Measurements from ENCODE around the gene IQSEC1. TPM values are rescaled to one million over a fixed set of nuclear protein-coding genes. Genes with fewer than 3 reads are reported as not detected.
A peak's percentile ranks its signal among the peaks of the same experiment; 100 is the strongest.

The IQSEC1 gene
- total RNA-seq, 1 donor from 2014 or later: 60.2 TPM

DNA sequence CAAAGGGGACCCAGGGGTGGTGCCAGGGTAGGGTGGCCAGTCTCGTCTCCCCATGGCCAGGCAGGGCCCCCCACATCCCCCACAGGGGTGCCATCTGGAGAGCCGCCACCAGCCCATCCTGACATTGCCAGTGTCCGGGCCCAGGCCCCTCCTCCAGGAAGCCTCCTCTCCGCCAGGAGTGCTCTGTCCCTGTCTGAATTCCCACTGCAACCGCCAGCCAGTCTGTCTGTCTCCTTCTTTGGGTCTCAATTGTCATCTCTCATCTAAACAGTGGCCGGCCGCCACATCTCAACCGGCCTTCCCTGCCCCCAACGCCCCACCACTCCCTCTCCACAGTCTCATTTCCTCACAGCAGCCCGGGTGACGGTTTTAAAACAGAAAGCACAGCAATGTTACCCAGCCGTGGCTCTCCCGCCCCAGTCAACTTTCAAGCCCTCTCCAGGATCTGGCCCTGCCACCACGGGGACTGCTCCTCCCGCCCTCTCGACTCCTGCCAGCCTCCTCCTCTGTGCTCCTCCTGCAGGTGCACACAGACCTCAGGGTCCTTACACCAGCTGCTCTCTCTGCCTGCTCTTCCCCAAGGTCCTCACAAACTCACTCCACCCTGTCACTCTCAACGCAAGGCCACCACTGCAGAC is 57.0 kb downstream of the IQSEC1 start:
- DNase-seq: no peak

DNA sequence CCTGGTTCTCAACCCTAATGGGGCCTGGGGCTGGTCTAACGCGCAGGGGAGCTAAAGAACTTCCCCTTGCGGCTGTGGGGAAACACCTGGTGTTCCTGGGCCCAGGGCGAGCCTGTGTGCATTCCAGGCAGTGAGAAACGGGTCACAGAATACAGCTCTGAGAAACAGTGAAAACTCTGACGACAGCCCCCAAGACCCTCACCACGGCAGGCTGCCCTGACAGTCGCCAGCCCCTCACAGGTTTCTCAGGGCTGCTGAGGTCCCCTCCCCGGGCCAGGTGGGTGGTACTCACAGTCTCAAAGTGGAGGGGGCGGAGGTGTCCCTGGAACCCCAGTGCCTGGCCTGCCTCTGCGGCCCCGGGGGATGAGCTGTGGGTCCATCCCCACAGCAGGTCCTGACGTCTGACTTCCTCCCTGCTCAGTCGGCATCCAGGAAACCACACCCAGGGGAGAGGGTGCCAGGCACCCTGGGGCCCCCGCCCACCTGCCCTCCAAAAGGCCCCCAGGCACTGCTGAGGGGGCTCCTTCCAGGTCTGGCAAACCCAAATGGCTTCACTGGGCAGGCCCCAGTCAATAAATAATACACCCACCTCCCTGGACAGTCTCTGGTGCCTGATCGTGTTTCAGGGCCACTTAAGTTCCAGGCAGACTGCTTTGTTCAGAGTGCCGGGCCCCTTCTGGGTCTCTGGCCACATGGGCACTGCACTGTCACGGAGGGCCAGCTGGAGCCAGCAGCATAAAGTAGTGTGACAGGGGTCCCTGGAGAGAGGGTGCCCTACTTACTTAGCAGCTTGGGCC is 57.7 kb downstream of the IQSEC1 start:
- no peak for DNase-seq

DNA sequence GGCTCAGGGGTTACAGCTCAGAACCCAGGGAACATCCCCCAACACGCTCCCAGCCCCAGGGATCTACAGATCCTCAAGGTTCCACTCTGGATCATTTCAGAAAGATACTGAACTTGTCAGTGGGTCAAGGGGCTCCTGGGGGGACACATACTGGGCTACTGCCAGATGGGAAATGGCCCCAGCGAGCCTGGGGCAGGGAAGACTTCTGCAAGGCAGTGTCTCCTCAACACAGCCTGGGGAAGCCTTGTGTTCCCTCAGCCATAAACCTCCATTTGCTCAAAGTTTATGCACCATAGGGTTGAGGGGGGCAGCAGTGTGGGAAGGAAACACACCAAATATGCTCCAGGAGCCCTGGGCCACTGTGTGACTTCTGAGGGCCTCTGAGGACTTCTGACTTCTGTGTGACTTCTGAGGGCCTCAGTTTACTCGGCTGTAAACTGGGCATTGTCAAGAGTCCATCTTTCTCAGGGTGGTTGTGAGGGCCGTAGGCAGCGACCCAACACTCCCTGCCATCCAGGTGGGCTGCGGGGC is 58.4 kb downstream of the IQSEC1 start:
- DNase-seq: no peak

DNA sequence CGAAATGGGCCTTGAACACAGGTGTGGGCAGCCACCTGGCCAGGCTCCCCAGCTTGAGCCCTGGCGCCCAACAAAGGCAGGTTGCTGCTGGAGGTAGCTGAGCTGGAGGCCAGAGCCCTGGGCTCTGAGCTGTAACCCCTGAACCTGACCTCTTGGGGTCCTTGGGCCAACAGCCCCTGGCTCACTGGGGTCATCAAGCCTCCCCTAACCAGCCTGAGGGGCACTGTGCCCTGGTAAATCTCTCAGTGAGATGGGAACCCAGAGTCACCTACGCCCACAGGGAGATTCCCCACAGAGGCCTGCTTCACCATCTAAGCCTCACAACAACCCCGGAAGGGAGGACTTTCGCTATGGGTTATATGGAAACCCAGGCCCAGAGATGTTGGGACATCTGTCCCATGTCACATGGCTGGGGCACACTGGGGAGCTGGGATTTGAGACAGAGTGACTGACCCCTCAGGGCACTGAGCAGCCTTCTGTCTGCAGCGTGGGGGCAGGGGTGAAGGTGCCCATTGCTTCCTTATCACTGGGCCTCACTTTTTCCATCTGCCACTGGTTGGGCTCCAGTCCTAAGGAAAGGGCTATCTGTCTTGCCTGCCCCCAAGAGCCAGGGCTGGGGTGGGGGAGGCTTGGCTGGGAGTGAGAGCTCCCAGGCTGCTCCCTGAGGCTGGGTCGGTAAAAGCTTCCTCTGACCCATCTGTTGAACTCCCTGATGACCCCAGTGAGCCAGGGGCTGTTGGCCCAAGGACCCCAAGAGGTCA is 59.1 kb downstream of the IQSEC1 start:
- DNase-seq: no peak

DNA sequence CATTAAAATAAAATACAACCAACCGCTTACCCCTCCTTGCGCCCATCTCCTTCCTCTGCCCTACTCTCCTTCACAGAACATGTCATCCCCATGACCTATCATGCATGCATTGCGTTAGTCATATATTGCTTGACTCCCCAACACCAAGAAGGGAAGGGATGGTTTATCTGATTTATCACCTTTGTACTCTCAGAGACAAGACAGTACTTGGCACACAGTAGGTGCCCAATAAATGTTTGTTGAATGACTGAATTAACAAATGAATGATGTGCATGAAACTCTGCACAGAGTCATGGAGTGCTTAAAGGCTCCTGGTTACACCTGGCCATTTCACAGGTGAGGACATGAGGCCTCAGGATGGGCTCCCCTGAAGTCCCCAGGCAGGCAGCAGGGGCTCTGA is 59.7 kb downstream of the IQSEC1 start:
- no peak for DNase-seq

DNA sequence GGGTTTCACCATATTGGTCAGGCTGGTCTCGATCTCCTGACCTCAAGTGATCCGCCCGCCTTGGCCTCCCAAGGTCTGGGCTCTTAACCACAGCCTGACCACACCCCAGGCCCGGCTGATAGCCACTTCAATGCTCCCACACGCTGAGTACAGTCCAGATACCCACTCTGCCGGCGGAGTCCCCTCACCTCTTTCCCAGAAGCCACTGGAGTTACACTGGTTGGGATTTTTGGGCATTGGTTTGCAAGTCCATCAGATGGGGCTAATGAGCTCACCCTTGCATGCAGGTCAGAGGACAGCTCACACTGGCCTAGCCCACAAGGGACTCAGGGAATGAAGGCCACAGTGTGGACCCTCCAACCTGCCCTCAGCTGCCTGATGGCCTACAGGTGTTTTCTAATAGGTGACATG is 60.1 kb downstream of the IQSEC1 start:
- no peak for DNase-seq

DNA sequence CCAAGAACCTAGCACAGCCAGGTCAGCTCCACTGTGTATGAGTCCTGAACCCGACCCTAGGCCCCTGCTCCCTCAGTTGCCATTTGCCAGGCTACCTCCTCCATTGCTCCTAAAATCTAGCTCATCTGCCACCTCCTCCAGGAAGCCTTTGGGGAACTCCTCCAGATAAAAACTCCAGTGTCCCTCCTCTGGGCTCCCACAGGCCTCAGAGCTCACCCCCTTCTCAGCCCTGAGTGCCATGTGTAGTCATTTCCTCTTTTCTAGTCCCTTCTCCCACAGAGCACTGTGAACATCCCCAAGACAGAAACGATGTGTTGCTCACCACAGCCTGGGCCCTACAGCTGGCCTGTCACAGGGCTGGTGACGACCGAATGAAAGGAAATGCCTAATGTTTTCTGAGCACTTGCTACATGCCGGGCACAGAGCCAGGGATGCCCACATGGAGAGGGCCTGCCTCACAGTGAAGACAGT is 61.0 kb downstream of the IQSEC1 start:
- peak; percentile 64 for DNase-seq

DNA sequence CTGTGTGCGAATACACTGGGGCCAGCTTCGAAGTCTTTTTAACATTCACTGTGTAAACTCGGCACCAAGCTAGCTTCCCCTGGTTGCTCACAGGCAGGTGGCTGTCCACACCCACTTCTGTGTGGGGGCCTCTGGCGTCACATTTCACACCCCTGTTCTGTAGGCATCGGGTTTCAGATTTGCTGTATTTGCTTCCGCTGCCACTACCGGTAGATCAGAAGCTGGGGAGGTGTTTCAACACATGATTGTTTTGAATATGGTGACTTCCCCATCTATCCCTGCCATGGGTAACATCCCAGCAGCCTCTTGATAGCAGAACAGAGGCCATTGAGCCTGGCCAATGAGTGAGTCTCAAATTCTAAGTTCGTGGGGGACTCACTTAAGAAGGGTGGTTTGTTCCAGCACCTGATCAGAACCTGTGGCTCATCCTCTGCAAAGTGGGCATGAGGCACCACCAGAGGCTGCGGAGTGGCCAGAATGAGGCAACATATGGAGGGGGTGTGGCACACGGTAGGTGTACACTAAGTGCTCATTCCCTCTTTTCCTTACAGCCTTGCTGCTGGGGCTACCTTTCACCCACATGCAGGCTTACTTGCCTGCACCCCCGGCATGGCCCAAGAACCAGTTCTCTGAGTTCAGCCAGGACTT is 61.5 kb downstream of the IQSEC1 start:
- no peak for DNase-seq

DNA sequence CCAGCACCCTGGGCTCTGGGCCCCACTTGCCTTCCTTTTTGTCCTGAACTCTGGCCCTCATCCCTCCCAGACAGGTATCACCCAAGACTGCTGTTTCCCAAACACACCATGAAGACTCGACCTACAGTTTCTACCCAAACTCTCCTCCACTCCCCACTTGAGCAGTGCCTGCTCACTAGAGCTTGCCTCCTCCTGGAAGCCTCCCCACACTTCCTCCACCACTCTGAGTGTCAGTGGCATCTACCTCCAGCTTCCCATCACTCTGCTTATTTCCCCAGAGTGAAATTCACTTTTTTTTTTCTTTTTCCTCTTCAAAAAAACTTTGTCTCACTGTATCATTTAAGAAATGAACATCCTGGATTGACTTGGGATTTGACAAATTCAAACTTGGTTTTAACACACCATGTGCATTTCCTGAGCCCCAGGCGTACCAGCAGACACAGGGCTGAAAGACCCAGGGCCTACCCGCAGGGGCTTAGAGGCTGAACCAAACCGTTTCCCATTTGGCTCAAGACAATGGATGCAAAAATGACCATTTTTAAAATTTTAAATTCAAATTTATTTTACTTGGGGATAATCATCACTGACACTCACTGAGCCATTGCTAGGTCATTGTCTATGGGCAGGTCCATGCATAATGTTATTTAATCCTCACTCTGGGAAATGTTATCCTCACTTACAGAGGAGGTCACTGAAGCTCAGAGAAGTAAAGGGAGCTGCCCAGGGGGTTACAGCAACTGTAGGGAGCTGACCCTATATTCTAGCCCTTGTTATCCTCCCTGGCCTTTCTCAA is 62.3 kb downstream of the IQSEC1 start:
- no peak for DNase-seq

DNA sequence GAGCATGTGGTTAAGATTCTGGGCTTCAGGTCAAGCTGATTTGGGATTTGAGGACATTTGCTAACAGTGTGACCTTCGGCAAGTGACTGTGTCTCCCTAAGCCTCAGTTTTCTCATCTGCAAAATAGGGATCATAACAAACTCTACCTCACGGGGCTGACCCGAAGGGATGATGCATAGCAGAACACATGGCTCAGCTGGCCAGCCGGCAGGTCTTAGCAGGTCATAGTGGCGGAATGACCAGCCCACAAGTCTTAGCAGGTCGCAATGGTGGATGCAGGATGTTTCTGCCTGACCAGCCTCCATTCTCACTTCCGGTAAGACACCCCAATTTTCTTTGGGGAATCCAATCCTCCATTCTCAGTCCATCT is 63.3 kb downstream of the IQSEC1 start:
- no peak for DNase-seq

DNA sequence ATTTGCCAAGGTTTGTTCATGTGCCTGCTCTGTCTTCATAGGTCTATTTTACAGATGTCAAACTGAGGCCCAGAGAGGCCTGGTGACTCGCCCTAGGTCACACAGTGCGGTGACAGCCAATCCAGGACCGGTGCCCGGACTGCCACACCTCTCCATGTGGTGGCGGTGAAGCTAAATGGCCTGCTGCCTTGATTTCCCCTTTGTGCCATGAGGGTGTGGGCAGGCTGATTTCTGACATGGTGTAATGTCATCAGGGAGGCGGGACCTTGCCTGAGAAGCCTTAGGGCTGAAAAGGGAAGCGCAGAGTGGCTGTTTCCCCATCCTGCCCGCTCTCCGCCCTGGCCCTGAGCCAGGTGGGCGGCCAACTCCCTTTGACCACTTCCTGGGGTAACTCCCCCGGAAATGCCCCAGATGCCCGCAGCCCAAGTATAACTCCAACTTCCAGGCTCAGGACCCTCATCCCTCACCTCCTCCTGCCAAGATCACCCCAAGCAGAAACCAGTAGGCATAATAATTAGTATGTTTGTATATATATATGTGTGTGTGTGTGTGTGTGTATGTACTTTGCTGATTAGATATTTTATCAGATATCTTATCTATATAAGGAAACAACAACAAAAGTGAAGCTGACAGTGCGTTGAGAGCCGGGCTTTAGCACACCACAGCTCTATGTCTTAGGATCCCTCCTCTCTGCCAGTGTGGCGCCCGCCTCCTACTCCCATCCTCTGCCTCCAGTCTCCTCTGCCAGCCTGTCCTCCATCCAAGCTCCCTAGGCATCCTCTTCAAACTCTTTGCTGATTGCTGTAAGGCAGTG is 63.9 kb downstream of the IQSEC1 start:
- DNase-seq: no peak

DNA sequence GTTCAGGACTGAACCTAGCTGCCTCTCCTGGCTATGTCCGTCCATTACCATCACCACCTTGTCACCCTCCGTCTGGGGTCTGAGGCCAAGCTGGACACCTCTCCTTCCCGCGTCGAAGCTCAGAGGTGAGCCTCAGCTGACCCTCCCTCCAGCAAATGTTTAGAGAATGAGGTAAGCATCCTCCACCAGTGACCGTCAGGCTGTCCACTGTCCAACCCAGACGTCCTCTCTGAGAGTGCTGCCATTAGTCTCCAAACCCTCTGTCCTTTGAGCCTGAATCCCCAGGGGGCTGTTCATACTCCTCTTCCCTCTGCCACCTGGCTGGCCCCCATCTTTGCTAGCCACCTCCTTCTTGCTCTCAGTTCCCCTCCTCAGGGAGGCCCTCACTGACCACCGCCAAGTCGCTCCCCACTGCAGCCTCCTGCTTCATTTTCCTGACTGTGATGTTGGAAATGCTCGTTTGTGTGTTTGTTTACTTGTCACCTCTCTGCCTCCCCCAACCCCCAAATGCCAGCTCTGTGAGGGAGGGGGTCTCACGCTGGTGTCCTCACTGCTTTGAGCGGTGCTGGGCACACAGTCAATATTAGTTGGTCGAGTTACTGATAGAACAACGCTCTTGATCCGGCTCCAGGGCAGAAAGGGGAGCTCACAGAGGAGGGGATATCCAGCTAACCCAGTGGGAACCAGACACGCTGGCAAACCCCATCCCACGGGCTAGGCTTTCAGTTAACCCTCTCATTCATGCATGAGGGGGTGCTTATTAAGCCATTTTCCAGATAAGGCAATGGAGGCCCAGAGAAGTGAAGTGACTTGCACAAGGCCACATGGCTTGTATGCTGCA is 64.9 kb downstream of the IQSEC1 start:
- DNase-seq: no peak

DNA sequence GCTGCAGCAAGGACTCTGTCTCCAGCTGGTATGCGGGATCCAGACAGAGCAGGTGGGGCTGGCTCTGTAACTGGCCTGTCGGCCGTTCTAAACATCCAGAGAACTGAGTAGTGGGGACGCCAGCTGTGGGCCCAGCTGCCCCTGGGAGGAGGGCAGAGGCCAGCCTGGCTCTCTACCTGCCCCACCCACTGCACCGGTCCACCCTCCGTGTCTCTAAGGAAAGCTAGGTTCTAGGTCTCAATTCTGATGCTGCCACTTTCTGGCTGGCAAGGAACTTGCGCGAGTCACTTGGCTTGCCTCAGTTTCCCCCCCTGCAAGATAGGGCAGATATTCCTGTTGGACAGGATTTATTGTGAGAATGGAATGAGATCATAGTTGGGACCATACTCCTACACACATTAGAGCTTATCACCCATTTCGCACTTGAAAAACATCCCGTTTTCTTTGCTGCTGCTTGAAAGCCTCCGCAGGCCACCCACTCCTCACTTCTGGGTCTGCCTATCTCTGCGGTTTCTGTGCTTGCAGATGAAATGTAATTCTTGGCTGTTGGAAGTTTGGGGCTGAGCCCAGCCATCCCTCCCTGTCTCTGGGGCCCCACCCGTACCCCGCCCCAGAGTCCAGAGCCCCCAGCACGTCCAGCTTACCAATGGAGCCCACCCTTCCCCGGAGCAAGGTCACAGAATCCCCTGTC is 65.8 kb downstream of the IQSEC1 start:
- DNase-seq: no peak

DNA sequence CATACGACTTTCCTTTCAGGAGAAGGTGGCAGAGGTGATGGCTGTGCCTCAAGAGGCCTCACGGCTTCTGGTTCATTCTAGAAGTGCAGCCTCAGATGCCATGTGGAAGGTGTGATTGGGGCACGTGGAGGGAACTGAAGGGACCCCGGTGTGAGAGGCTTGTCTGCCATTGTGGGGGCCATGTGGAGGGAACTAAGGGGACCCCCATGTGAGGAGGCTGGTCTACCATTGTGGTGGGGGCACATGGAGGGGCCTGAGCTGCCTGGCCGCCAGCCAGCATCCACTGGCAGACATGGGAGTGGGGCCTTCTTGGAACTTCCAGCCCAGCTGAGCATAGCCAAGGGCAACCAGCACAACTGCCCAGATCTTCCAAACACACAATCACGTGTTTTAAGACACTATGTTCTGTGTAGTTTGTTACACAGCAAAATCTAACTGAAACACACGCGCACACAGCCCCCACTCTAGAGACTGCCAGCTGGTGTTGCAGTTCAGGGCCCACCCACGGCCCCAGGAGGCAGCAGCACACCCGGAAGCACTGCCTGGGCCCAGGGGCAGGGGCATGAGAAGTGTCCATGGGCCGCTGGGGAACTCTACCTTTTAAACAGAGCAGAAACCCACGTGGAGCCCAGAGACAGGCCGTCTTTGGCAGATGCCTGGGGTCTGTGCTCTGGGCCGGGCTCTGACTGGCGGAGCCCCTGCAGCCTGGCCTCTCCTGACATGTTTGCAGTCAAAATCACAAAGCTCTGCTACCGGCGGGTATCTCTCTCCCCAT is 66.8 kb downstream of the IQSEC1 start:
- no peak for DNase-seq

DNA sequence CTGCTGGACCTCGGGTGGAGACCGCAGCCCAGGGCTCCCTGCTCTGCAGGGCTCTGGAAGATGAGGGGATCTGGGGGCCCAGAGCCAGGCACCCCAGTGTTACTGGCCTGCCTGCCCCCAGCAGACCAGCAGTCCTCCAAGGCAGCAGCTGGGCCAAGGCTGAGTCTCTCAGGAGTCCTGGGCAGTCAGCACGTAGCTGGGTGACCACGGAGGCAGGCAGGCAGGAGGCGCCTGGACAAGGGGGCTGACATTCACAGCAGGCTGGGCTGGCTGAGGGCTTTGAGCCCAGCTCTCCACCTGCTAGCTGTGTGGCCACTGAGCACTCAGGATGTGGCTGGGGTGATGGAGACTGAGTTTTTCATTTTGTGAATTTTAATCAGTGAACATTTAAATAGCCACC is 67.9 kb downstream of the IQSEC1 start:
- DNase-seq: no peak

DNA sequence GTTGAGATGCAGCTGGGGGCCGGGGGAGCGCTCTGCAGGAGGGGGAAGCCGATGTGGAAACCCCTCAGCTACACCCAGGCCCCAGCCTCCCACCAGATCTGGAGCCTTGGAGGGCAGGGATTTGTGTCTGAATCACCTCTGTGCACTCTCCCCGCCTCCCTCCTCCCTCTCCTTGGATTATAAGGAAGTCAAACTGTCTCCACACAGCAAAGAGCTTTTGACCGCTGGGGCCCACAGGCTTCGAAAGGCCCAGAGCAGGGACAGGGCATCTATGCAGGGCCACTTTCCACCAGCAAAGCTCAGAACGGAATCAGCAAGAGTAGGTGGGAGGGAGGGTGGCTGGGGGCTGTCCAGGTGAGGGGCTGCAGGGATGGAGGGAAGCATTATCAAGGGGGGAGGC is 68.9 kb downstream of the IQSEC1 start:
- DNase-seq: no peak

DNA sequence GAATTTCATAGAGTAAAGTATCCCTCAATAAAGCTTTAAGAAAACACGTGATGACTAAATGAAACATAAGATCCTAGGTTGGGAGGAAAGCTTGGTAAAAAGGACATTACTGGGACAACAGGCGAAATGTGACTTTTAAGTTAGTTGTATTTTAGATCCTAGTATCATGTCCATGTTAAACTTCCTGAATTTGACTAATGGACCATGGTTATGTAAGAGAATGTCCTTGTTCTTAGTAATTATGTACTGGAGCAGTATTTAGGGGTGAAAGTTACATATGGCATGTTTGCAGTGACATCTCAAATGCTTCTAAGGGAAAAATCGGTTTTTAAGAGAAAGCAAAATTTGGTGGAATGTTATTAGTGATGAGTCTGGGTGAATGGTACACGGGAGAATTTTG is 69.6 kb downstream of the IQSEC1 start:
- DNase-seq: no peak

DNA sequence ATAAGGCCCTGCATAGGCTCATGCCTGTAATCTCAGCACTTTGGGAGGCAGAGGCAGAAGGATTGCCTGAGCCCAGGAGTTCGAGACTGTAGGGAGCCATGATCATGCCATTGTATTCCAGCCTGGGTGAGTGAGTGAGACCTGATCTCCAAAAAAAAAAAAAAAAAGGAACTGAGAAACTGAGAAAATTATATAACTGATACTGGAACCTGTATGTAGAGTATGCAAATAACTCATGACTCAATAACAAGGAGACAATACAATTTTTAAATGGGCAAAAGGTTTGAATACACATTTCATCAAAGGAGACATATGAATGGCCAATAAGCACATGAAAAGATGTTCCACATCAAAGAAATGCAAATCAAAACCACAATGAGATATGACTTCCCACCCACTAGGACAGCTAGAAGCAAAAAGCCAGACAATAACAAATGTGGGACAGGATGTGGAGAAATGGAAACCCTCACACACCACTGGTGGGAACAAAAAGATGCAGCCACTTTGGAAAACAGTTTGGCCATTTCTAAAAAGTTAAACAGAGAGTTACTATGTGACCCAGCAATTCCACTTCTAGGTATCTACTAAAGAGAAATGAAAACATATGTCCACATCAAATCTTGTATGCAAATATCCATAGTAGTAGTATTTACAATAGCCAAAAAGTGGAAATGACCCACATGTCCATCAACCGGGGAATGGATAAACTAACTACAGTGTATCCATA is 70.7 kb downstream of the IQSEC1 start:
- no peak for DNase-seq

Data from tongue (tissue), 2 donors.